GM12878 (cell line): ENCODE measurements around the gene DEGS2. TPM values are rescaled to one million over a fixed set of nuclear protein-coding genes. Genes with fewer than 3 reads are reported as not detected.
A peak's percentile ranks its signal among the peaks of the same experiment; 100 is the strongest.

Experiments
- BCL11A ChIP-seq: IDR thresholded peaks from 2 replicates; pipeline ENCODE4 v1.6.1; 2011; ENCODE audit warnings: low read depth, low read length
- CBFB ChIP-seq: IDR thresholded peaks from 2 replicates; pipeline ENCODE4 v1.6.1; 2016; ENCODE audit warnings: antibody characterized with exemption, low read depth
- CBX5 ChIP-seq: sonication (generic); IDR thresholded peaks from 2 replicates; pipeline ENCODE4 v1.6.1; 2016; ENCODE audit warnings: low read depth, moderate library complexity, mild to moderate bottlenecking, inconsistent platforms
- HCFC1 ChIP-seq: fragments of 150-350 bp; IDR thresholded peaks from 2 replicates; pipeline ENCODE4 v1.6.1; 2014; ENCODE audit warnings: low read length
- HDAC6 ChIP-seq: fragments of 200-600 bp; sonication (generic); IDR thresholded peaks from one replicate; pipeline ENCODE4 v1.8.0; 2017; ENCODE audit warnings: antibody characterized with exemption; ENCODE audit not compliant: unreplicated experiment
- IKZF2 ChIP-seq, 2 experiments: fragments of 450-650 bp; IDR thresholded peaks; 2 replicates each; pipeline ENCODE4 v1.6.1; 2017; ENCODE audit warnings: mild to moderate bottlenecking in 2 of 2, moderate library complexity in 2 of 2
- JUND ChIP-seq: IDR thresholded peaks from 2 replicates; pipeline ENCODE4 v1.6.1; 2012; ENCODE audit warnings: low read depth, mild to moderate bottlenecking, low read length, improper control_type of control experiment, moderate library complexity
- MTA3 ChIP-seq: IDR thresholded peaks from 2 replicates; pipeline ENCODE4 v1.6.1; 2012; ENCODE audit warnings: low read length, inconsistent platforms, borderline replicate concordance
- POLR2AphosphoS5 ChIP-seq: IDR thresholded peaks from 2 replicates; pipeline ENCODE4 v1.6.1; 2011; ENCODE audit warnings: mild to moderate bottlenecking, low read length, inconsistent platforms
- RFX5 ChIP-seq: IDR thresholded peaks from 2 replicates; pipeline ENCODE4 v1.6.1; 2011; ENCODE audit warnings: low read depth, low read length, improper control_type of control experiment
- SUPT20H ChIP-seq: IDR thresholded peaks from 2 replicates; pipeline ENCODE4 v1.6.1; 2011; ENCODE audit warnings: low read depth, mild to moderate bottlenecking, low read length, moderate library complexity, borderline replicate concordance; ENCODE audit not compliant: control insufficient read depth
- TAF1 ChIP-seq: IDR thresholded peaks from 2 replicates; pipeline ENCODE4 v1.6.1; 2011; ENCODE audit warnings: mild to moderate bottlenecking, low read depth, low read length, borderline replicate concordance
- polyA plus RNA-seq, 11 experiments: library from polyadenylated mRNA; depleted of rRNA in 4 of 11; unstranded in 6 of 11; stranded (reverse) in 5 of 11; fragments of >200 nt; fragmentation: Nextera tagmentation in 4 of 11; fragmentation: Illumina TruSeq in 1 of 11; extraction: Ambion mirVana in 4 of 11; extraction: Trizol in 1 of 11; gene quantifications; 1 replicate in 1 of 11; 2 replicates in 10 of 11; pipeline versions ENCODE4 v1.2.1 to v1.2.3, GENCODE V29; 2011 to 2016; ENCODE audit warnings: inconsistent platforms in 2 of 11, missing spikeins in 2 of 11, low read depth in 1 of 11
- total RNA-seq, 4 experiments: library from RNA; depleted of rRNA in 3 of 4; stranded (reverse); fragments of >200 nt in 3 of 4; fragmentation: Illumina TruSeq in 1 of 4; extraction: Trizol in 1 of 4; gene quantifications; 2 replicates each; pipeline versions ENCODE4 v1.2.1 to v1.2.3, GENCODE V29; 2013 to 2021
- TF ChIP-seq, protein P1 (sequence below): fragments of 450-650 bp; formaldehyde crosslinking; IDR thresholded peaks from 2 replicates; pipeline ENCODE4 v1.4.0; 2022; ENCODE audit warnings: mild to moderate bottlenecking, moderate library complexity
- TF ChIP-seq, protein P2 (sequence below): fragments of 450-650 bp; conservative IDR thresholded peaks from 2 replicates; pipeline ENCODE4 v1.6.1; 2017; ENCODE audit warnings: mild to moderate bottlenecking, moderate library complexity
- TF ChIP-seq, protein P3 (sequence below): IDR thresholded peaks from 2 replicates; pipeline ENCODE4 v1.6.1; 2011; ENCODE audit warnings: low read depth, low read length, improper control_type of control experiment, borderline replicate concordance
- TF ChIP-seq, protein P4 (sequence below): fragments of 450-650 bp; IDR thresholded peaks from 2 replicates; pipeline ENCODE4 v1.6.1; 2018; ENCODE audit warnings: mild to moderate bottlenecking, low read depth, moderate library complexity; ENCODE audit not compliant: partially characterized antibody
- TF ChIP-seq, protein P5 (sequence below): fragments of 150-350 bp; IDR thresholded peaks from 2 replicates; pipeline ENCODE4 v1.6.1; 2016; ENCODE audit warnings: low read depth, low read length

Gene DEGS2
- total and polyA plus RNA-seq, 10 of the 15 experiments (the other 5 are each of a cell fraction or from before 2014, with no cell fraction given): 0.01 to 2.5 (median 0.45) TPM; not detected in 1

DNA sequence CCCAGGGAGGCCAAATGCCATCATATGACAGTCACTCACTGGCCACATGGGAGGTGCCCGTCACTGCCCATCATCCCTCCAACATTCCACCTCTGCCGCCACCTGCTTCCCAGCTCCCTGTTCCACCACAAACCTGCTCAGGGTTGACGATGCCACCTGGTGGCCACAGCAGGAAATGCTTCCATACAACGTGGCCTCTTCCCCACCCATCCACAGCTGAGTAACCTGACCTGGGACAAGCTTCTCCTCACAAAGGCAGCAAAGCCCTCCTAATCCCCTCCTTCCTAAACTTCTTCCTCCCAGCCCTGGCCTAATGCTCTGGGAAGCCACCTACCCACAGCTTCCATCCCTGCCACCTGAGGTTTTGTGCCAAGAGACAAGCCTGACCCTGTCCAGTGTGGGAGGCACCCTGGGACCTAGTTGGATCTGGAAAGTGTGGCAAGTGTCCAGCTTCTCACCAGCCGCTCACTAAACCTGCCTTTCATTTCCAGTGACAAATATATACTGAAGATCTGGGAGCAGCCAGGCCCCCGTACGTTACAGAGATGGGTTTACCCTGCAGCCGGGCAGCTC lies 4.3 kb downstream of the DEGS2 start (continued):
- TF ChIP-seq, protein P1, sequence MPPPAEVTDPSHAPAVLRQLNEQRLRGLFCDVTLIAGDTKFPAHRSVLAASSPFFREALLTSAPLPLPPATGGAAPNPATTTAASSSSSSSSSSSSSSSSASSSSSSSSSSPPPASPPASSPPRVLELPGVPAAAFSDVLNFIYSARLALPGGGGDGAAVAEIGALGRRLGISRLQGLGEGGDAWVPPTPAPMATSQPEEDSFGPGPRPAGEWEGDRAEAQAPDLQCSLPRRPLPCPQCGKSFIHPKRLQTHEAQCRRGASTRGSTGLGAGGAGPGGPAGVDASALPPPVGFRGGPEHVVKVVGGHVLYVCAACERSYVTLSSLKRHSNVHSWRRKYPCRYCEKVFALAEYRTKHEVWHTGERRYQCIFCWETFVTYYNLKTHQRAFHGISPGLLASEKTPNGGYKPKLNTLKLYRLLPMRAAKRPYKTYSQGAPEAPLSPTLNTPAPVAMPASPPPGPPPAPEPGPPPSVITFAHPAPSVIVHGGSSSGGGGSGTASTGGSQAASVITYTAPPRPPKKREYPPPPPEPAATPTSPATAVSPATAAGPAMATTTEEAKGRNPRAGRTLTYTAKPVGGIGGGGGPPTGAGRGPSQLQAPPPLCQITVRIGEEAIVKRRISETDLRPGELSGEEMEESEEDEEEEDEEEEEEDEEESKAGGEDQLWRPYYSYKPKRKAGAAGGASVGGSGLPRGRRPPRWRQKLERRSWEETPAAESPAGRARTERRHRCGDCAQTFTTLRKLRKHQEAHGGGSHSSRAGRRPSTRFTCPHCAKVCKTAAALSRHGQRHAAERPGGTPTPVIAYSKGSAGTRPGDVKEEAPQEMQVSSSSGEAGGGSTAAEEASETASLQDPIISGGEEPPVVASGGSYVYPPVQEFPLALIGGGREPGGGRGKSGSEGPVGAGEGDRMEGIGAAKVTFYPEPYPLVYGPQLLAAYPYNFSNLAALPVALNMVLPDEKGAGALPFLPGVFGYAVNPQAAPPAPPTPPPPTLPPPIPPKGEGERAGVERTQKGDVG (CRISPR knock-in tag): no peak
- TF ChIP-seq POLR2AphosphoS5: no peak
- peak; percentile 99; the same call in 1 of the 2 replicates for TF ChIP-seq CBX5
- TF ChIP-seq, protein P2, sequence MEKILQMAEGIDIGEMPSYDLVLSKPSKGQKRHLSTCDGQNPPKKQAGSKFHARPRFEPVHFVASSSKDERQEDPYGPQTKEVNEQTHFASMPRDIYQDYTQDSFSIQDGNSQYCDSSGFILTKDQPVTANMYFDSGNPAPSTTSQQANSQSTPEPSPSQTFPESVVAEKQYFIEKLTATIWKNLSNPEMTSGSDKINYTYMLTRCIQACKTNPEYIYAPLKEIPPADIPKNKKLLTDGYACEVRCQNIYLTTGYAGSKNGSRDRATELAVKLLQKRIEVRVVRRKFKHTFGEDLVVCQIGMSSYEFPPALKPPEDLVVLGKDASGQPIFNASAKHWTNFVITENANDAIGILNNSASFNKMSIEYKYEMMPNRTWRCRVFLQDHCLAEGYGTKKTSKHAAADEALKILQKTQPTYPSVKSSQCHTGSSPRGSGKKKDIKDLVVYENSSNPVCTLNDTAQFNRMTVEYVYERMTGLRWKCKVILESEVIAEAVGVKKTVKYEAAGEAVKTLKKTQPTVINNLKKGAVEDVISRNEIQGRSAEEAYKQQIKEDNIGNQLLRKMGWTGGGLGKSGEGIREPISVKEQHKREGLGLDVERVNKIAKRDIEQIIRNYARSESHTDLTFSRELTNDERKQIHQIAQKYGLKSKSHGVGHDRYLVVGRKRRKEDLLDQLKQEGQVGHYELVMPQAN: no peak
- TF ChIP-seq, protein P3, sequence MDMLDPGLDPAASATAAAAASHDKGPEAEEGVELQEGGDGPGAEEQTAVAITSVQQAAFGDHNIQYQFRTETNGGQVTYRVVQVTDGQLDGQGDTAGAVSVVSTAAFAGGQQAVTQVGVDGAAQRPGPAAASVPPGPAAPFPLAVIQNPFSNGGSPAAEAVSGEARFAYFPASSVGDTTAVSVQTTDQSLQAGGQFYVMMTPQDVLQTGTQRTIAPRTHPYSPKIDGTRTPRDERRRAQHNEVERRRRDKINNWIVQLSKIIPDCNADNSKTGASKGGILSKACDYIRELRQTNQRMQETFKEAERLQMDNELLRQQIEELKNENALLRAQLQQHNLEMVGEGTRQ: no peak
- TF ChIP-seq RFX5: no peak
- no peak for TF ChIP-seq HDAC6
- TF ChIP-seq CBFB: no peak
- no peak for TF ChIP-seq BCL11A
- TF ChIP-seq SUPT20H: no peak
- TF ChIP-seq IKZF2 (IDR thresholded peaks at IDR 0.05): peak in 1 of 2 experiments; percentile 42; a peak in 1 of 4 replicates
- no peak for TF ChIP-seq MTA3
- TF ChIP-seq, protein P4, sequence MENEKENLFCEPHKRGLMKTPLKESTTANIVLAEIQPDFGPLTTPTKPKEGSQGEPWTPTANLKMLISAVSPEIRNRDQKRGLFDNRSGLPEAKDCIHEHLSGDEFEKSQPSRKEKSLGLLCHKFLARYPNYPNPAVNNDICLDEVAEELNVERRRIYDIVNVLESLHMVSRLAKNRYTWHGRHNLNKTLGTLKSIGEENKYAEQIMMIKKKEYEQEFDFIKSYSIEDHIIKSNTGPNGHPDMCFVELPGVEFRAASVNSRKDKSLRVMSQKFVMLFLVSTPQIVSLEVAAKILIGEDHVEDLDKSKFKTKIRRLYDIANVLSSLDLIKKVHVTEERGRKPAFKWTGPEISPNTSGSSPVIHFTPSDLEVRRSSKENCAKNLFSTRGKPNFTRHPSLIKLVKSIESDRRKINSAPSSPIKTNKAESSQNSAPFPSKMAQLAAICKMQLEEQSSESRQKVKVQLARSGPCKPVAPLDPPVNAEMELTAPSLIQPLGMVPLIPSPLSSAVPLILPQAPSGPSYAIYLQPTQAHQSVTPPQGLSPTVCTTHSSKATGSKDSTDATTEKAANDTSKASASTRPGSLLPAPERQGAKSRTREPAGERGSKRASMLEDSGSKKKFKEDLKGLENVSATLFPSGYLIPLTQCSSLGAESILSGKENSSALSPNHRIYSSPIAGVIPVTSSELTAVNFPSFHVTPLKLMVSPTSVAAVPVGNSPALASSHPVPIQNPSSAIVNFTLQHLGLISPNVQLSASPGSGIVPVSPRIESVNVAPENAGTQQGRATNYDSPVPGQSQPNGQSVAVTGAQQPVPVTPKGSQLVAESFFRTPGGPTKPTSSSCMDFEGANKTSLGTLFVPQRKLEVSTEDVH: no peak
- no peak for TF ChIP-seq JUND
- TF ChIP-seq HCFC1: no peak
- TF ChIP-seq TAF1: no peak
- TF ChIP-seq, protein P5, sequence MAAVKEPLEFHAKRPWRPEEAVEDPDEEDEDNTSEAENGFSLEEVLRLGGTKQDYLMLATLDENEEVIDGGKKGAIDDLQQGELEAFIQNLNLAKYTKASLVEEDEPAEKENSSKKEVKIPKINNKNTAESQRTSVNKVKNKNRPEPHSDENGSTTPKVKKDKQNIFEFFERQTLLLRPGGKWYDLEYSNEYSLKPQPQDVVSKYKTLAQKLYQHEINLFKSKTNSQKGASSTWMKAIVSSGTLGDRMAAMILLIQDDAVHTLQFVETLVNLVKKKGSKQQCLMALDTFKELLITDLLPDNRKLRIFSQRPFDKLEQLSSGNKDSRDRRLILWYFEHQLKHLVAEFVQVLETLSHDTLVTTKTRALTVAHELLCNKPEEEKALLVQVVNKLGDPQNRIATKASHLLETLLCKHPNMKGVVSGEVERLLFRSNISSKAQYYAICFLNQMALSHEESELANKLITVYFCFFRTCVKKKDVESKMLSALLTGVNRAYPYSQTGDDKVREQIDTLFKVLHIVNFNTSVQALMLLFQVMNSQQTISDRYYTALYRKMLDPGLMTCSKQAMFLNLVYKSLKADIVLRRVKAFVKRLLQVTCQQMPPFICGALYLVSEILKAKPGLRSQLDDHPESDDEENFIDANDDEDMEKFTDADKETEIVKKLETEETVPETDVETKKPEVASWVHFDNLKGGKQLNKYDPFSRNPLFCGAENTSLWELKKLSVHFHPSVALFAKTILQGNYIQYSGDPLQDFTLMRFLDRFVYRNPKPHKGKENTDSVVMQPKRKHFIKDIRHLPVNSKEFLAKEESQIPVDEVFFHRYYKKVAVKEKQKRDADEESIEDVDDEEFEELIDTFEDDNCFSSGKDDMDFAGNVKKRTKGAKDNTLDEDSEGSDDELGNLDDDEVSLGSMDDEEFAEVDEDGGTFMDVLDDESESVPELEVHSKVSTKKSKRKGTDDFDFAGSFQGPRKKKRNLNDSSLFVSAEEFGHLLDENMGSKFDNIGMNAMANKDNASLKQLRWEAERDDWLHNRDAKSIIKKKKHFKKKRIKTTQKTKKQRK: no peak
